GM12891 (cell line): ENCODE data around the gene SASH1.

Experiments used
- PAX5 ChIP-seq: IDR thresholded peaks from 2 replicates; pipeline ENCODE4 v1.6.1; 2011; ENCODE audit warnings: low read length, moderate library complexity, mild to moderate bottlenecking; ENCODE audit not compliant: insufficient read depth, severe bottlenecking
- POLR2A ChIP-seq: IDR thresholded peaks from 2 replicates; pipeline ENCODE4 v1.6.1; 2011; ENCODE audit warnings: low read depth, low read length, control low read depth
- POLR2AphosphoS5 ChIP-seq: IDR thresholded peaks from 2 replicates; pipeline ENCODE4 v1.6.1; 2011; ENCODE audit warnings: low read depth, low read length, control low read depth
- POU2F2 ChIP-seq: IDR thresholded peaks from 2 replicates; pipeline ENCODE4 v1.6.1; 2011; ENCODE audit warnings: low read depth, mild to moderate bottlenecking, control low read depth, low read length, moderate library complexity
- SPI1 ChIP-seq: IDR thresholded peaks from 2 replicates; pipeline ENCODE4 v1.6.1; 2011; ENCODE audit warnings: low read depth, low read length, control low read depth
- TAF1 ChIP-seq: IDR thresholded peaks from 2 replicates; pipeline ENCODE4 v1.6.1; 2011; ENCODE audit warnings: low read depth, low read length, control low read depth

DNA sequence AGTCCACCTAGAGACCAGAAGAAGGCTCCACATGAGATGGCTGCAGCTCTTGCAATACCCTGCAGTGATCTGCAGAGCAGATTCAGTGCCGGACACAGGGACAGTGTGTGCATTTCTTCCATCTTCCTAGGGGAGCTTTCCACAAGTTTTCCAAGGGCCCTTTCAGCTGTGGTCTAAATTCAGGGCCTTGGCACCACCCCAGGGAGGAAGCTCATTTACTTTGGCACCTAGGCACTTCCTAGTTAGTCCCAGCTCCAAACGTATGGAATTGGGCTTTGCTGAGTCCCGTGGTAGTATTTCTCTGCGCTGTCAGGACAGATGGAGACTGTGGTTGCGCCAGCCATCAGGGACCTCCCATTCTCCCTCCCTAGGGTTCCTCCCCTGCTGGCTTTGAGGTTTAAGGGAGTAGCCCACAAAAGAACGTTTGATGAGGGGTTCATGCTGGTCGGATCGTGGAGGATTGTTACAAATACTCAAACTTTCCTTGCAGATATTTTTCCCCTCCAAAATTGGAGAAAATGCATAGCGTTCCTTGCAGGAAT lies 221.9 kb downstream of the SASH1 start:
- no peak for TF ChIP-seq POLR2A
- no peak for TF ChIP-seq PAX5
- no peak for TF ChIP-seq TAF1
- no peak for TF ChIP-seq POLR2AphosphoS5
- no peak for TF ChIP-seq SPI1
- no peak for TF ChIP-seq POU2F2
